DND-41 (cell line): Measurements from ENCODE around the gene ZSCAN4.

ENCODE experiments used
- ATAC-seq: fragments of 200-7000 bp; cut with Tn5 transposase; 3 replicates; pipeline ENCODE4 v1.9.1; 2021; ENCODE audit warnings: low read depth; ENCODE audit not compliant: insufficient read depth
- DNase-seq: peaks from one replicate; pipeline ENCODE4 v3.0.0-alpha.2; 2020
- H2AFZ ChIP-seq: 2 replicates; pipeline ENCODE4 v1.6.0; 2012; ENCODE audit warnings: low read depth, low read length
- H3K27ac ChIP-seq: 2 replicates; pipeline ENCODE4 v1.5.1; 2012; ENCODE audit warnings: low read length, inconsistent platforms
- H3K27me3 ChIP-seq: fragments of 200-600 bp; sonication (generic); 2 replicates; pipeline ENCODE4 v1.6.0; 2012; ENCODE audit warnings: low read length, mild to moderate bottlenecking, inconsistent platforms; ENCODE audit not compliant: insufficient read depth, poor library complexity
- H3K36me3 ChIP-seq: 2 replicates; pipeline ENCODE4 v1.5.1; 2012; ENCODE audit warnings: low read length, inconsistent platforms; ENCODE audit not compliant: insufficient read depth
- H3K4me1 ChIP-seq: 2 replicates; pipeline ENCODE4 v1.5.1; 2012; ENCODE audit warnings: mild to moderate bottlenecking, low read length; ENCODE audit not compliant: insufficient read depth
- H3K4me2 ChIP-seq: 2 replicates; pipeline ENCODE4 v1.6.0; 2012; ENCODE audit warnings: mild to moderate bottlenecking, moderate library complexity, low read length, inconsistent platforms; ENCODE audit not compliant: insufficient read depth
- H3K4me3 ChIP-seq, 2 experiments: fragments of 200-600 bp in 1 of 2; shearing (Covaris generic) in 1 of 2; 2 replicates each; pipeline ENCODE4 v1.5.1; 2012 to 2016; ENCODE audit warnings: inconsistent platforms in 2 of 2, low read length in 2 of 2, mild to moderate bottlenecking in 2 of 2, low read depth in 1 of 2, moderate library complexity in 1 of 2
- H3K79me2 ChIP-seq: 2 replicates; pipeline ENCODE4 v1.6.0; 2012; ENCODE audit warnings: low read length, inconsistent platforms; ENCODE audit not compliant: insufficient read depth
- H3K9ac ChIP-seq: 2 replicates; pipeline ENCODE4 v1.6.0; 2012; ENCODE audit warnings: low read depth, mild to moderate bottlenecking, inconsistent platforms, low read length, moderate library complexity
- H3K9me3 ChIP-seq: 2 replicates; pipeline ENCODE4 v1.5.1; 2012; ENCODE audit warnings: low read length, moderate library complexity, mild to moderate bottlenecking, inconsistent platforms; ENCODE audit not compliant: insufficient read depth, severe bottlenecking
- H4K20me1 ChIP-seq: 2 replicates; pipeline ENCODE4 v1.6.0; 2012; ENCODE audit warnings: low read length; ENCODE audit not compliant: insufficient read depth
- EZH2 ChIP-seq: IDR thresholded peaks from 3 replicates; pipeline ENCODE4 v1.6.1; 2012; ENCODE audit warnings: borderline replicate concordance, low read depth, mild to moderate bottlenecking, moderate library complexity, low read length, inconsistent platforms; ENCODE audit not compliant: severe bottlenecking
- TF ChIP-seq, protein P1 (sequence below): IDR thresholded peaks from 2 replicates; pipeline ENCODE4 v1.5.1; 2012; ENCODE audit warnings: borderline replicate concordance, low read length, moderate library complexity, mild to moderate bottlenecking; ENCODE audit not compliant: poor library complexity, severe bottlenecking; ENCODE audit errors: extremely low read depth

The ZSCAN4 gene

DNA sequence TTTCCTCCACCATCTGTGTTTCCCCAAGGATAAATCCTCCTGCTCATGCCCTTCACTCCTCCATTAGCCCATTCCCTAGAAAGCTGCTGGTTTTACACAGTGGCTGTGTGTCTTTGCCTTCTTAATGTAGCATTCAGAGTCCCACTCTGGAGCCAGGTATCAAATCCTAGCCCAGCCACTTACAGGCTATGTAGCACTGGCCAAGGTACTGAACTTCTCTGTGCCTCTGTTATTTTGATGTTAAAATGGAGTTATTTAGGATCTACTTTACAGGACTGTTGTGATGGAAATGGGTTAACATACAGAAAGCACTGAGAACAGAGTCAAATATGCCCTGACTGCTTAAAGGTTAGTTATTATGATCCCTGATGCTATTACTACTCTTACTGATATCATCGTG is 1.5 kb upstream of the ZSCAN4 start:
- H3K9ac ChIP-seq, result no peak overlapping the region
- DNase-seq, result no peak
- no peaks in the 10 kb centered on the region for H3K4me1 ChIP-seq
- peak; percentile 52; the same call in 1 of the 3 replicates for ATAC-seq
- H4K20me1 ChIP-seq, result no peaks in the 10 kb centered on the region
- H3K27me3 ChIP-seq, result no peaks in the 10 kb centered on the region
- H3K4me3 ChIP-seq, result no peak overlapping the region
- no peak for TF ChIP-seq EZH2
- no peak overlapping the region for H2AFZ ChIP-seq
- H3K27ac ChIP-seq, result no peak overlapping the region
- H3K79me2 ChIP-seq, result no peaks in the 10 kb centered on the region
- no peaks in the 10 kb centered on the region for H3K36me3 ChIP-seq
- H3K9me3 ChIP-seq, result no peaks in the 10 kb centered on the region
- H3K4me2 ChIP-seq, result no peak overlapping the region

- ATAC-seq (no peak), DNase-seq (no peak)
- Histone ChIP-seq H3K9me3 (no peaks in the 10 kb centered on the region), H3K4me1 (no peaks in the 10 kb centered on the region), H4K20me1 (no peaks in the 10 kb centered on the region), H3K36me3 (no peaks in the 10 kb centered on the region), H3K27ac (no peak overlapping the region), H2AFZ (no peak overlapping the region), H3K4me2 (no peak overlapping the region), H3K9ac (no peak overlapping the region), H3K79me2 (no peaks in the 10 kb centered on the region), H3K27me3 (no peaks in the 10 kb centered on the region), H3K4me3 (no peak overlapping the region)
- no peak for TF ChIP-seq EZH2
- TF ChIP-seq, protein P1, sequence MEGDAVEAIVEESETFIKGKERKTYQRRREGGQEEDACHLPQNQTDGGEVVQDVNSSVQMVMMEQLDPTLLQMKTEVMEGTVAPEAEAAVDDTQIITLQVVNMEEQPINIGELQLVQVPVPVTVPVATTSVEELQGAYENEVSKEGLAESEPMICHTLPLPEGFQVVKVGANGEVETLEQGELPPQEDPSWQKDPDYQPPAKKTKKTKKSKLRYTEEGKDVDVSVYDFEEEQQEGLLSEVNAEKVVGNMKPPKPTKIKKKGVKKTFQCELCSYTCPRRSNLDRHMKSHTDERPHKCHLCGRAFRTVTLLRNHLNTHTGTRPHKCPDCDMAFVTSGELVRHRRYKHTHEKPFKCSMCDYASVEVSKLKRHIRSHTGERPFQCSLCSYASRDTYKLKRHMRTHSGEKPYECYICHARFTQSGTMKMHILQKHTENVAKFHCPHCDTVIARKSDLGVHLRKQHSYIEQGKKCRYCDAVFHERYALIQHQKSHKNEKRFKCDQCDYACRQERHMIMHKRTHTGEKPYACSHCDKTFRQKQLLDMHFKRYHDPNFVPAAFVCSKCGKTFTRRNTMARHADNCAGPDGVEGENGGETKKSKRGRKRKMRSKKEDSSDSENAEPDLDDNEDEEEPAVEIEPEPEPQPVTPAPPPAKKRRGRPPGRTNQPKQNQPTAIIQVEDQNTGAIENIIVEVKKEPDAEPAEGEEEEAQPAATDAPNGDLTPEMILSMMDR, result no peak
Observed at GRCh38 chr19:57671124-57671895, 2.6 kb downstream of the ZSCAN4 start.

- Histone ChIP-seq H4K20me1 (no peaks in the 10 kb centered on the region), H3K9me3 (no peaks in the 10 kb centered on the region), H3K9ac (no peak overlapping the region), H3K4me1 (no peaks in the 10 kb centered on the region), H3K27me3 (no peaks in the 10 kb centered on the region), H3K4me2 (no peak overlapping the region), H3K36me3 (no peaks in the 10 kb centered on the region), H3K4me3 (no peak overlapping the region), H3K27ac (no peak overlapping the region), H3K79me2 (no peaks in the 10 kb centered on the region), H2AFZ (no peak overlapping the region)
- no peak for ATAC-seq
- TF ChIP-seq EZH2, result no peak
- TF ChIP-seq, protein P1, result no peak
- no peak for DNase-seq
Observed at GRCh38 chr19:57672466-57672865, 3.7 kb downstream of the ZSCAN4 start.

GRCh38 chr19:57675881-57676280 is 7.1 kb downstream of the ZSCAN4 start:
- H3K4me2 ChIP-seq, result no peak overlapping the region
- H2AFZ ChIP-seq, result no peak overlapping the region
- TF ChIP-seq, protein P1, result no peak
- no peak for TF ChIP-seq EZH2

More at GRCh38 chr19:57675881-57676280, 7.1 kb downstream of the ZSCAN4 start:
- Histone ChIP-seq H4K20me1 (no peaks in the 10 kb centered on the region), H3K9ac (no peak overlapping the region), H3K36me3 (no peaks in the 10 kb centered on the region), H3K9me3 (no peaks in the 10 kb centered on the region), H3K27ac (no peak overlapping the region), H3K4me3 (no peak overlapping the region), H3K79me2 (no peaks in the 10 kb centered on the region), H3K4me1 (no peaks in the 10 kb centered on the region), H3K27me3 (no peaks in the 10 kb centered on the region)
- no peak for DNase-seq
- no peak for ATAC-seq
